Mucosa of descending colon (tissue), 3 donors: Measurements from ENCODE around the gene BAG3. TPM values are rescaled to one million over a fixed set of nuclear protein-coding genes. Genes with fewer than 3 reads are reported as not detected.

Experiments used
- ATAC-seq: fragments of 200-7000 bp; cut with Tn5 transposase; one replicate; pipeline ENCODE4 v1.9.1; 2020; ENCODE audit warnings: mild to moderate bottlenecking, moderate library complexity
- DNase-seq, 3 donors: peaks; one replicate each; pipeline ENCODE4 v3.0.0-alpha.2; 2020
- H3K36me3 ChIP-seq: fragments of 200-600 bp; one replicate; pipeline ENCODE4 v1.8.0; 2021; ENCODE audit warnings: low read depth, mild to moderate bottlenecking
- H3K4me1 ChIP-seq: fragments of 200-600 bp; one replicate; pipeline ENCODE4 v1.8.0; 2021; ENCODE audit warnings: low read depth, mild to moderate bottlenecking
- H3K4me3 ChIP-seq: fragments of 200-600 bp; one replicate; pipeline ENCODE4 v1.8.0; 2021; ENCODE audit warnings: mild to moderate bottlenecking
- H3K9me3 ChIP-seq: fragments of 200-600 bp; one replicate; pipeline ENCODE4 v1.8.0; 2021; ENCODE audit warnings: mild to moderate bottlenecking
- intact Hi-C, 2 donors: fragments of 100-400 bp; cut with DNase I in 1 of 2; cut with micrococcal nuclease in 1 of 2; formaldehyde crosslinking; loops; one replicate each; pipeline versions ENCODE4 v1.11.0 to v1.11.1; 2022; cut with DNase I, micrococcal nuclease
- total RNA-seq, 3 donors: library from RNA; stranded (reverse); fragmentation: NEBNext Ultra II Directional in 2 of 3; extraction: Animal tissue kit (Norgen Biotek cat#: 25700) in 2 of 3; gene quantifications; one replicate each; pipeline versions ENCODE4 v1.2.1 to v1.2.4, GENCODE V29; 2021 to 2023
- TF ChIP-seq, protein P1 (sequence below): fragments of 200-600 bp; IDR thresholded peaks from one replicate; pipeline ENCODE4 v1.8.0; 2022; ENCODE audit warnings: antibody characterized with exemption, mild to moderate bottlenecking
- donor health status: DM: no; HTN: no; CAD: no; lungs with moderate emphysema.
- donor health status: DM: no; HTN: no; CAD: no.
- donor health status: DM: no; HTN: yes; CAD: no.

The BAG3 gene
- total RNA-seq, 3 donors from 2014 or later: 15.4 to 55.9 (median 26.3) TPM

DNA sequence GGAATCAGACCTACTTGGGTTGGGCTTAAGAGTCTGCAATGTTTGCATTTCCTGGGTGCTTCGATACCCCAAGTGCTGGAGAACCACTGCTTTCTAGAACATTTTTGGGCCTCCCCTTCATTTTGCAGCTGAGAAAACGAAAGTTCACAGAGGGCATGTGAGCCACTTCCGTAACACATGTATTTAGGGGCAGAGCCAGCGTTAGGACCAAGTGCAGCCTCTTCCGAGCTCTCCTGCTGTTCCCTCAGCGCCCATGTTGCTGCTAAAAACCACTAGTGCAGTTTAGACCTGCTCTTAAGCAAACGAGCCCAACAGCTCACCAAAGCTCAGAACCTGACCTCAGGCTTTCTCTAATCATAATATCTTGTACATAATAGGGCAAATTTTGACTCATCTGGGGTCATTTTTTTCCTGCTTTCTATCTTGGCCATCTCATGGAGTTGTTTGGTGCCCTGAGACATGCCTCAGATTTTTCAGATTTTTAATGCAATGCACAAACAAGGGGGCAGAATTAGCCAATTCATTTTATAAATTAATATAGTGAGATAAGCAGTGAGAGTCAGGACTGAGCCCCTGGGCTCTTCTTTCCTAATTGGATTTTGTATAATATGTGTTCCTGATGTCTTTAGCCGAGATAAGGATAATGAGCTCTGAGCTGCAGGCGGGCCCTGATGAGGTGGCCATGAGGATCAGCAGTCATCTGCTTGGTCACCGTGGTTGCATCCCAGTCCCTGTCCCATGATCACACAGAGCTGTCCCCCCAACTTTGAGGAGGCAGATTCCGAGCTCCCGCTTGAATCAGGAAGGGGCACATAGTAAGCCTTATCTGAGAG is 12.9 kb downstream of the BAG3 start:
- no peaks in the 10 kb centered on the region for H3K9me3 ChIP-seq
- H3K4me1 ChIP-seq: peaks cover 3% of the 10 kb centered on the region
- TF ChIP-seq, protein P1, sequence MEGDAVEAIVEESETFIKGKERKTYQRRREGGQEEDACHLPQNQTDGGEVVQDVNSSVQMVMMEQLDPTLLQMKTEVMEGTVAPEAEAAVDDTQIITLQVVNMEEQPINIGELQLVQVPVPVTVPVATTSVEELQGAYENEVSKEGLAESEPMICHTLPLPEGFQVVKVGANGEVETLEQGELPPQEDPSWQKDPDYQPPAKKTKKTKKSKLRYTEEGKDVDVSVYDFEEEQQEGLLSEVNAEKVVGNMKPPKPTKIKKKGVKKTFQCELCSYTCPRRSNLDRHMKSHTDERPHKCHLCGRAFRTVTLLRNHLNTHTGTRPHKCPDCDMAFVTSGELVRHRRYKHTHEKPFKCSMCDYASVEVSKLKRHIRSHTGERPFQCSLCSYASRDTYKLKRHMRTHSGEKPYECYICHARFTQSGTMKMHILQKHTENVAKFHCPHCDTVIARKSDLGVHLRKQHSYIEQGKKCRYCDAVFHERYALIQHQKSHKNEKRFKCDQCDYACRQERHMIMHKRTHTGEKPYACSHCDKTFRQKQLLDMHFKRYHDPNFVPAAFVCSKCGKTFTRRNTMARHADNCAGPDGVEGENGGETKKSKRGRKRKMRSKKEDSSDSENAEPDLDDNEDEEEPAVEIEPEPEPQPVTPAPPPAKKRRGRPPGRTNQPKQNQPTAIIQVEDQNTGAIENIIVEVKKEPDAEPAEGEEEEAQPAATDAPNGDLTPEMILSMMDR: no peak
- intact Hi-C loops: no loop called here
- no peak overlapping the region for H3K4me3 ChIP-seq
- ATAC-seq (peak; percentile 57), DNase-seq (no peak)
- H3K36me3 ChIP-seq: no peaks in the 10 kb centered on the region

DNA sequence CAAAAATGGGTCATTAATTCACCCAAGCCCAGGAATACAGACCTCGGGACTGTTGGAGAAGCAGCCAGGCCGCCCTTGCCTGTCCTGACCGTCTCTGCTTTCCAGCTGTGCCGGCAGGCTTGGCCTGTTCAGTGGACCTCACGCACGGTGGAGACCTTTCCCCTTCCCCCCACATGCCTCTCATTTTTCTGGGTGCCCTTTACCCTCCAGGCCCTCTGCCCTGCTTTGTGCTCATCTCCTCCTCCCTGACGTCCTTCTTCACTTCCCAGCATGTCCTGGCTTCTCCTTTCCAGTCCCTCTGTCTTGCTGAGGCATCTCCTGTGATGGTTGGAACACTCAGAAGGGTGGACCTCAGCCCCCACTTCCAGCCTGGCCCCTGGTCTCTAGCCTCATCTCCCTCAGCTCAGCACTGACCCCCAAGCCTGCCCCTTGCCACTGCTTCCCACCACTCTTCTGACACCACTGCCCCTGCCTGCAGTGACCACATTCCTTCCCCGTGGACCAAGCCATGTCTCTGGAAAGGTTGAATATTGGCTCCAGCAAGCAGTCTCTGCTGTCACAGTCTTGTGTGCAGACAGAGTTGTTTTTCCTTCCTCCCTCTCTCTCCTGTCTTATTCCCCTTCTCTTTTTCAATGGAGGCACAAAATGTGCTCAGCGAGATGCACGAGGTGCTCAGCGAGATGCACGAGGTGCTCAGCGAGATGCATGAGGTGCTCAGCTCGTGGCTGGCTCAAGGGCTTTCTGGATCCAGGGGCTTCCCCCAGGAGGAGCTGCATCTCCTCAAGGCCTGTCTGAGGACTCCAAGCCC is 14.9 kb downstream of the BAG3 start:
- Histone ChIP-seq H3K4me1 (peaks cover 3% of the 10 kb centered on the region), H3K9me3 (no peaks in the 10 kb centered on the region), H3K36me3 (no peaks in the 10 kb centered on the region), H3K4me3 (no peak overlapping the region)
- ATAC-seq (no peak), DNase-seq (no peak)
- TF ChIP-seq, protein P1: no peak
- intact Hi-C loops: no loop called here

DNA sequence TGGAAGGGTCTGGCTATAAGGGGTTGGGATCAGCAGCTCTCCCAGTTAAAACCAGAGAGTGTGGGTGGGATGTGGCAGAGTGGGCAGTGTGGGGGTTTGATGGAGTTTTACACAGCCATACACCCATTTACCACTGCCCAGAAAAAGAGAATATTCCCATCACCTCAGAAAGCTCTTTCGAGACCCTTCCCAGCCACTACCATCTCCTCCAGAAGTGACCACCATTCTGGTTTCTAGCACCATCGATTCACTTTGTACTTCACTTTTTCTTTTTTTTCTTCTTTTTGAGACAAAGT is 15.5 kb downstream of the BAG3 start:
- H3K9me3 ChIP-seq: no peaks in the 10 kb centered on the region
- no peaks in the 10 kb centered on the region for H3K36me3 ChIP-seq
- H3K4me1 ChIP-seq: peaks cover 3% of the 10 kb centered on the region
- TF ChIP-seq, protein P1: no peak
- intact Hi-C loops: no loop called here
- ATAC-seq (no peak), DNase-seq (no peak)
- H3K4me3 ChIP-seq: no peak overlapping the region

DNA sequence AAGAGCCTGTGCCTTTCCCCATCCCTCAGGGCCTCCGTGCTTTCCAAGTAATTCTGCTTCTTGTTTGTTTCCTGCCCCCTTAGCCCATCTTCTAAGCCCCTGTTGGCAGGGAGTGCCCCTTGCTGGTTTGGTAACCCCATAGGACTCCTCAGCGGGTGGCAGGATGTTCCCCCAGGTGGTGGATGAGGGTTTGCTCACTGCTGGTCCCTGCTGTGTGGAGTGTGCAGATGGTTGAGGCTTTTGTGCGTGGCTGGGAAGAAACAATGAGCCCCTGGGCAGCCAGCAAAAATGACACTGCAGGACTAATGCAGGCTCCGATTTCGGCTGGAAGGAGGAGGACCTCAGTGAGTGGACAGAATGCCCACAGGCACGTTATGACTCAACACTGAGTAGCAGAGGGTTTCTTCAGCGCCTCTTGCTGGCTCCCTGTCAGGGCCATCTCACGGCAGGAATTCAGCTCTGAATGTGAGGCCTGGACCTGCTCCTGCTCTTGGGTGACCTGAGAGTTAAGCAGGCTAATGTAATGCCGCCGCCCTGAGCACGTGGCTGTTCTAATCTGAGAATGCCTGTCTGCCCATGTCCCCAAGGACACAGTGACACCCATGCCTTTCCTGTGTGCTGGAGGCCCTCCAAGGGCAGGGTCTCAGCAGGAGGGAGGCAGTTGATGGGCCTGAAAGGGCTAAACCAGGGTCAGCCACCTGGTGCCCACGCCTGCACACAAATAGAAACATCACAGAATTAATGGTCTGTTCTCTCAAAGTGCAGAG is 16.6 kb downstream of the BAG3 start:
- DNase-seq (no peak), ATAC-seq (peak; percentile 44)
- H3K4me3 ChIP-seq: no peak overlapping the region
- intact Hi-C loops: no loop called here
- H3K9me3 ChIP-seq: no peaks in the 10 kb centered on the region
- H3K36me3 ChIP-seq: no peaks in the 10 kb centered on the region
- TF ChIP-seq, protein P1: no peak
- peaks cover 3% of the 10 kb centered on the region for H3K4me1 ChIP-seq

DNA sequence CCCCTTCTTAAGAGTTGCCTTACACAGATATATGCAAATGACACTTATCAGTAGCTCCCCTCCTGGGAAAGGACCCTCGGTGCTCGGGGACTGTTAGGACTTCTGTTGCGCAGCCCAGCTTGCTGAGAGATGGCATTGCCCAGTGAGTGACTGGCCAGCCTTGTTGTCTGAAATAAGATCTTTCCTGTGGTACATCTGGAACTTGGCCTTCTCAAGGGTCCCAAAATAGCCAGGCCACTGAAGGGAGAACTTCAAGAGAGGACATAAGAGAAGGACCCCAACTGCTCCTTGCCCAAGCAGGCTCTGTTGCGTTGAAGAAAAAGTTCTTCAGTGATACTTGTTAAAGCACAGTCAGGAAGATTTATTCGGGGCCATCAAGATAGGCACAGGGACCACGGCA is 17.3 kb downstream of the BAG3 start:
- intact Hi-C loops: no loop called here
- ATAC-seq (no peak), DNase-seq (no peak)
- TF ChIP-seq, protein P1: no peak
- no peak overlapping the region for H3K4me3 ChIP-seq
- no peaks in the 10 kb centered on the region for H3K9me3 ChIP-seq
- peaks cover 3% of the 10 kb centered on the region for H3K4me1 ChIP-seq
- H3K36me3 ChIP-seq: no peaks in the 10 kb centered on the region
